GM12878 (cell line): Measurements from ENCODE around the gene SDK2.

Experiments
- EZH2 ChIP-seq: IDR thresholded peaks from 2 replicates; pipeline ENCODE4 v1.6.1; 2012; ENCODE audit warnings: low read depth, mild to moderate bottlenecking, control low read depth, inconsistent platforms, low read length, borderline replicate concordance; ENCODE audit not compliant: control insufficient read depth
- MYC ChIP-seq: IDR thresholded peaks from 2 replicates; pipeline ENCODE4 v1.6.1; 2011; ENCODE audit warnings: mild to moderate bottlenecking, low read length, moderate library complexity, inconsistent platforms; ENCODE audit not compliant: insufficient read depth, insufficient replicate concordance, insufficient read length, severe bottlenecking
- RAD21 ChIP-seq: IDR thresholded peaks from 2 replicates; pipeline ENCODE4 v1.6.1; 2011; ENCODE audit warnings: mild to moderate bottlenecking, low read depth, low read length, moderate library complexity; ENCODE audit not compliant: insufficient read depth
- TAF1 ChIP-seq: IDR thresholded peaks from 2 replicates; pipeline ENCODE4 v1.6.1; 2011; ENCODE audit warnings: mild to moderate bottlenecking, low read depth, low read length, borderline replicate concordance

- TF ChIP-seq EZH2 (no peak), TAF1 (no peak), RAD21 (no peak), MYC (no peak)
These were observed 293.4 kb downstream of the SDK2 start for GRCh38 chr17:73350864-73351263.
